ENCODE data around the gene KCTD20. TPM values are rescaled to one million over a fixed set of nuclear protein-coding genes. Genes with fewer than 3 reads are reported as not detected.

The KCTD20 gene
- total RNA-seq, 4 donors from 2014 or later = 60.2 to 92.9 (median 67.6) TPM

DNA sequence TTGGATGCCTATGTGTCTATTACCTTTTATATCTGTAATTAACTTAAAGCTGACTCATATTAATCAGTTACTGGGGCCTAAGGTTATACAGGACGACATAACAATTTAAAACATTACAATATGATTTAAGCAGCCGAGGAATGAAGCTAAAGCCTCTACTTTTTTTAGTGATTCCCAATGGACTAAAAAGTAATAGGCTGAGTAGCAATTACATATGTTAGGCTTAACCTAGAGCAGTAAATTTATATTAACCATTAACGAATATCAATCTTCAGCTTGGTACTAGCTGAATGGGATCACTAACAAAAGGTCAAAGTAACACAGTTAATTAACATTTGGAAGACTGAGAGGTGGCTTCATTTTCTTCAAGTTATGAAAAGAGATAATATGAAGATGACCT lies 61.4 kb downstream of the KCTD20 start:
- H3K27ac ChIP-seq = no peak overlapping the region
- H3K36me3 ChIP-seq = peaks cover 0 to 61% of the 10 kb centered on the region in 2 donors
- WGBS, 2 donors (ENCODE audit: low coverage in 1 of 2) = 76 to 91% methylated on average over 3 of the region's 3 CpGs
- H3K9me3 ChIP-seq = no peaks in the 10 kb centered on the region
- H3K27me3 ChIP-seq = no peaks in the 10 kb centered on the region
- no peaks in the 10 kb centered on the region for H3K4me1 ChIP-seq
- TF ChIP-seq EP300 (IDR thresholded peaks at IDR 0.05) (no peak), POLR2AphosphoS5 (IDR thresholded peaks at IDR 0.05) (no peak)
- H3K4me3 ChIP-seq = no peak overlapping the region
- no peak for ATAC-seq

DNA sequence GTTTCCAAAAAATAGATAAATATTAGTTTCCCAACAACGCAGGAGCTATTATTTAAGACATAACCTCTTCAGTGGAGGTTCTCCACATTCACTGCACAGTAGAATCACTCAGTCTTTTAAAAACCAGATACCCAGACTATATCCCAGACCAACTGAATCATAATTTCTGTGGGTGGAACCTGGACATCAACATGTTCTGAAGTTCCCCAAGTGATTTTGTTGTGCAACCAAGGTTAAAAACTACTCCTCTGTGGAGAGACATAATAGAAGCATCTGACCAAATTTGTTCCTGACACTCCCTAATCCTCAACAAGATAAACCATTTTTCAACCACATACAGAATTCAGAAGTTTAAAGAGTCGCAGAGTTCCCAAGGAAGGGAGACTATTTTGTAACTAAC lies 62.2 kb downstream of the KCTD20 start:
- no peaks in the 10 kb centered on the region for H3K27me3 ChIP-seq
- no peaks in the 10 kb centered on the region for H3K9me3 ChIP-seq
- no peaks in the 10 kb centered on the region for H3K4me1 ChIP-seq
- no peak overlapping the region for H3K4me3 ChIP-seq
- peak overlapping the region in 1 of 4 donors; percentile 37 for H3K27ac ChIP-seq
- 77 to 78% methylated on average over 2 of the region's 2 CpGs for WGBS, 2 donors (ENCODE audit: low coverage in 1 of 2)
- TF ChIP-seq, protein P1, sequence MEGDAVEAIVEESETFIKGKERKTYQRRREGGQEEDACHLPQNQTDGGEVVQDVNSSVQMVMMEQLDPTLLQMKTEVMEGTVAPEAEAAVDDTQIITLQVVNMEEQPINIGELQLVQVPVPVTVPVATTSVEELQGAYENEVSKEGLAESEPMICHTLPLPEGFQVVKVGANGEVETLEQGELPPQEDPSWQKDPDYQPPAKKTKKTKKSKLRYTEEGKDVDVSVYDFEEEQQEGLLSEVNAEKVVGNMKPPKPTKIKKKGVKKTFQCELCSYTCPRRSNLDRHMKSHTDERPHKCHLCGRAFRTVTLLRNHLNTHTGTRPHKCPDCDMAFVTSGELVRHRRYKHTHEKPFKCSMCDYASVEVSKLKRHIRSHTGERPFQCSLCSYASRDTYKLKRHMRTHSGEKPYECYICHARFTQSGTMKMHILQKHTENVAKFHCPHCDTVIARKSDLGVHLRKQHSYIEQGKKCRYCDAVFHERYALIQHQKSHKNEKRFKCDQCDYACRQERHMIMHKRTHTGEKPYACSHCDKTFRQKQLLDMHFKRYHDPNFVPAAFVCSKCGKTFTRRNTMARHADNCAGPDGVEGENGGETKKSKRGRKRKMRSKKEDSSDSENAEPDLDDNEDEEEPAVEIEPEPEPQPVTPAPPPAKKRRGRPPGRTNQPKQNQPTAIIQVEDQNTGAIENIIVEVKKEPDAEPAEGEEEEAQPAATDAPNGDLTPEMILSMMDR (IDR thresholded peaks at IDR 0.05) = no peak
- TF ChIP-seq POLR2A (IDR thresholded peaks at IDR 0.05) (no peak), EP300 (IDR thresholded peaks at IDR 0.05) (no peak), POLR2AphosphoS5 (IDR thresholded peaks at IDR 0.05) (no peak)
- H3K36me3 ChIP-seq = peaks cover 0 to 61% of the 10 kb centered on the region in 2 donors
- peak; percentile 81 for ATAC-seq

DNA sequence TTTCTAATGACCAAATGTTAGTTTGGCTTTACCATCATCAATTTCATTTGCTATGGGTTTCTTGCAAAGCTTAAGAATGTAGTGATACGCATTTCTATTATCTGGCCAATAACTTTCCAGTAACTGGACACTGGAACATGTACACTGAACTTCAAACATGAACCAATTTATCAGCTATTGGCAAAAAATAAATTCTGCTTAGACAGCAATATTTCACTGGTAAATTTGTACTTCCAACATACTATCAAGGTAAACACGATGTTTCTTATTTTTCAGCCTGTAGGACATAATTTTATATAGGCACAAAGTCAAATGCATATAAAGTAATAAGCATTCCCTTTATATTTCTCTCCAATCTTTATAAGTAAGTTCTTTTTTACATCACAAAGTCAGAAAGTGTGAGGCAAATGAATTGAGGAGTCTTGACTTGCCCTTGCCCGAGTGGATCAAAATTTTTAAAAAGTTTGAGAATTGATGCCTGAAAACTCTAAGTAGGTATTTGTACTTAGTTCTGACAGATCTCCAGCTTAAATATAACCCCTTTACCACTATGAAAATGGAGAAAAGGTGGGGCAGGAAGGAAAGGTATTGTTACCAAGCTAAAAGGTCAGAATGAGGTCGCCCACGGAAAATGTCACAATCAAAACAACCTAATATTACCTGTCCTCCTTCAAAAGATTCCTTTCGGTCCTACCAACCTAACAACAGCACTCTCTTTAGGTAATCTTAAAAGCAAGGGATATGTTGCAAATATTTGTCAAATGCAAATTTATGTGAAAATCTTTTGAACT lies 63.1 kb downstream of the KCTD20 start:
- Histone ChIP-seq H3K9me3 (no peaks in the 10 kb centered on the region), H3K4me3 (no peak overlapping the region), H3K36me3 (peaks cover 0 to 70% of the 10 kb centered on the region in 2 donors), H3K27ac (peak overlapping the region in 1 of 4 donors; percentile 37), H3K27me3 (no peaks in the 10 kb centered on the region), H3K4me1 (no peaks in the 10 kb centered on the region)
- WGBS, 2 donors (ENCODE audit: low coverage in 1 of 2) = 77 to 84% methylated on average over 6 of the region's 6 CpGs
- no peak for ATAC-seq
- TF ChIP-seq, protein P1 (IDR thresholded peaks at IDR 0.05) = no peak
- TF ChIP-seq POLR2AphosphoS5 (IDR thresholded peaks at IDR 0.05) = no peak
- TF ChIP-seq EP300 (IDR thresholded peaks at IDR 0.05) = no peak
- TF ChIP-seq POLR2A (IDR thresholded peaks at IDR 0.05) = no peak

DNA sequence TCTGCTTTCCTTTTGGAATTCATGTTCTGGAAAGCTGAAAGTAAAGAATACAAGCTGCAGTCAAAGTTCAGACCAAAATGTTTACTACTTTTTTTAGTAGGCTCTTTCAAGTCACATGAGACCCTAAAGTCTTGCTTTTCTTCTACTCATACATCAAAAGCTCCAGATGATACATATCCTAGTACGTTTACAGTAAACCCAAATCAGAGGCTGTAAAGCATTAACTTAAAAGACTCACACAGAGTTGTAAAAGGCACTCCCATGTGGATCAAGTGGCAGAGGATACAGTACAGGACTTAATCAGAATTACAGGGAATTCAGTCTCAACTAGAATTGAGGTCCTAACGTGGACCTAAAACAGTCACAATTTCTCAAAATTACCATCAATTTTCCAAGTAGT lies 63.8 kb downstream of the KCTD20 start:
- TF ChIP-seq POLR2AphosphoS5 (IDR thresholded peaks at IDR 0.05) = no peak
- no peak for TF ChIP-seq POLR2A (IDR thresholded peaks at IDR 0.05)
- no peak for TF ChIP-seq EP300 (IDR thresholded peaks at IDR 0.05)
- TF ChIP-seq, protein P1 (IDR thresholded peaks at IDR 0.05) = no peak
- Histone ChIP-seq H3K4me3 (no peak overlapping the region), H3K36me3 (peaks cover 0 to 77% of the 10 kb centered on the region in 2 donors), H3K27me3 (no peaks in the 10 kb centered on the region), H3K9me3 (no peaks in the 10 kb centered on the region), H3K27ac (no peak overlapping the region), H3K4me1 (no peaks in the 10 kb centered on the region)
- 63 to 78% methylated on average over 2 of the region's 2 CpGs for WGBS, 2 donors (ENCODE audit: low coverage in 1 of 2)
- no peak for ATAC-seq

DNA sequence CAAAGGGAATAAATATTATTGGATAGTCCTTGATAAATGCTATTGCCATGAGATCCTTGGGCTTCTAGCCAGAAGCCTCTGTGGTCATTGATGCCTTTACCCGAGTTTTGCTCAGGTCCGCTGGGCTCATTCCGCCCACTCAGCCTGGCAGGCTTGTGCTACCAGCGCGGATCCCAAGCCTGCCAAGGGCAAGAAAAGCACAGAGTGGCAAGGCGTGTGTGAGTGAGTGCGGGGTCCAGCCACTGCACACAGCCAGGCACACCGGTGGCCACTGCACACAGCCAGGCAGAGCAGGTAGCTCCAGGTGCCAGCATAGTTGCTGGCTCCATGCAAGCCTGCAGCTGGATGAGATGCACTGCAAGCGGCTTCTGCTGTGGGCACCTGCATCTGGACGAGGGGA lies 65.7 kb downstream of the KCTD20 start:
- Histone ChIP-seq H3K27me3 (no peaks in the 10 kb centered on the region), H3K9me3 (no peaks in the 10 kb centered on the region), H3K4me1 (no peaks in the 10 kb centered on the region), H3K36me3 (peaks cover 0 to 80% of the 10 kb centered on the region in 2 donors), H3K4me3 (no peak overlapping the region), H3K27ac (no peak overlapping the region)
- TF ChIP-seq POLR2AphosphoS5 (IDR thresholded peaks at IDR 0.05) (no peak), EP300 (IDR thresholded peaks at IDR 0.05) (no peak), POLR2A (IDR thresholded peaks at IDR 0.05) (no peak)
- TF ChIP-seq, protein P1 (IDR thresholded peaks at IDR 0.05) = no peak
- no peak for ATAC-seq
- WGBS, 2 donors (ENCODE audit: low coverage in 1 of 2) = 40 to 81% methylated on average over 3 to 5 of the region's 10 CpGs

Measured in gastroesophageal sphincter (tissue), 4 donors.